GM18951 (cell line): ENCODE data around the gene NCR3LG1.

ENCODE experiments used
- POLR2A ChIP-seq: IDR thresholded peaks from 4 replicates; pipeline ENCODE4 v1.6.1; 2011; ENCODE audit warnings: mild to moderate bottlenecking; ENCODE audit not compliant: insufficient read length, insufficient read depth; ENCODE audit errors: extremely low read depth
- in situ Hi-C: fragments of 300-500 bp; cut with MboI; formaldehyde crosslinking; loops from one replicate; pipeline ENCODE4 v1.12.0; 2022; ENCODE audit warnings: low sequenced_read_pairs, mixed read lengths, inconsistent platforms; ENCODE audit not compliant: unreplicated experiment

The NCR3LG1 gene

DNA sequence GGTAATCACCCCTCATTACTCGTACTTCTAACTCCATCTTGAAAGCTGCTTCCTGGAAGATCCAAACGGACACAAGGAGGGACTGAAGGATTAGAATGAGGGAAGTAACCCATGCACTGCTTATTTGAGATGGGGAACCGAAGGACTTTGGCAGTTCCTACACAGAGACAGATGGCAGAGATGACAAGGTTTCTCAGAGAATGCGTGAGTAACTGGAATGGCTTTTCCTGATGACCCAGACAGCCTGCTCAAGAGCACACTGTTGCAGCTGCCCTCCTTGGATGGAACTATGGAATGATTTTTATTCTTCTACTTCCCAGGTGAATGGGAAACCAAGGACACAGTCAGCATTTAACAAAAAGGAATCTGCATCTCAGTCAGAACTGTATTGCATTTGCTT, 29.6 kb downstream of the NCR3LG1 start:
- in situ Hi-C loops: loop anchor here (10.0 kb wide), 1 partner anchor 114 kb away; no protein-coding TSS in a partner anchor
- no peak for TF ChIP-seq POLR2A

DNA sequence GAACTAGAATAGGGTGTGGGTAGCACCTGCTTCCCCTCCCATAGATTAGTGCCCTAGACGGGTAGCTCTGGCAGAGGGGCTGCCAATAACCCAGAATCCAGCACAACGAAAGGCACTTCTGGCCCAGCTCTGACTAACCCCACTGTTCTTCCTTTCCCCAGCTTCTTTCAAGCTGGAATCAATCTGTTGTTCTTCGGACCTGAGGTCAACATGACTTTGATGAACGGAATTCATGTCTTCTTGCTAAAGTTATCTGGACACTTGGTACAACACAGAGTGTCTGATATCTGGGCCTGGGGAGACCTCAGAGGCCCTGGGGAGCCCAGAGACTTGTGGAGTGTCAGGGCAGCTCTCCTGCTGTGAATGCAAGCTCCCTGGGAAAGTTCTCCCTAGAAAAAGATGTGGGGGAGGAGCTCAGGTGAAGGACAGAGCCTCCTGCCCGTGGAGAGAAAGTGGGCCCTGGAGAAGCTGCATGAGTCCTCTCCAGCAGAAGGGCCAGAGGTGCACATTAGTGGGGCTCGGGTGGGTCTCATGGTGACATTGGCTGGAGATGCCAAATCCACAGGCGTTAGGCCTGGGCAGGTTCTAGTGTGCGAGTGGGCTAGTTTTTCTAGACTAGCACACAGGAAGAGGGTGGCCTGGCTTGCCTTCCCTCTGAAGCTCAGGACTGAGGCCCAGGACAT, 30.6 kb downstream of the NCR3LG1 start:
- in situ Hi-C loops: loop anchor here (10.0 kb wide), 1 partner anchor 113 kb away; no protein-coding TSS in a partner anchor
- no peak for TF ChIP-seq POLR2A

DNA sequence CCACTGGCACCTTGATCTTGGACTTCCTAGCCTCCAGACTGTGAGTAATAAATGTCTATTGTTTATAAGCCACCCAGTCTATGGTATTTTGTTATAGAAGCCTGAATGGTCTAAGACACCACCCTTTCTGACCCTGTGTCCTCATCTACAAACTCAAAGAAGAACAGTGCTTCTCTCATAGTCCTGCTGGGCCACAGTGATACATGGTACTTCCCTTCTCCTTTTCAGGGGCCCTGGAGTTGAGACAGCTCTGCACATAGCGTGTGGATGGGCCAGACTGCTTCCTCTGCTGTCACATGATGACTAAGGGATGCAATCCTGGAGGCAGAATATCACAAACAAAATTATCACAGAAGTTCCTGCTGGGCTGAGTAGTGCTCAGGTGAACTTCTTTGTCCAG, 31.9 kb downstream of the NCR3LG1 start:
- in situ Hi-C loops: loop anchor here (10.0 kb wide), 1 partner anchor 111 kb away; no protein-coding TSS in a partner anchor
- TF ChIP-seq POLR2A: no peak

DNA sequence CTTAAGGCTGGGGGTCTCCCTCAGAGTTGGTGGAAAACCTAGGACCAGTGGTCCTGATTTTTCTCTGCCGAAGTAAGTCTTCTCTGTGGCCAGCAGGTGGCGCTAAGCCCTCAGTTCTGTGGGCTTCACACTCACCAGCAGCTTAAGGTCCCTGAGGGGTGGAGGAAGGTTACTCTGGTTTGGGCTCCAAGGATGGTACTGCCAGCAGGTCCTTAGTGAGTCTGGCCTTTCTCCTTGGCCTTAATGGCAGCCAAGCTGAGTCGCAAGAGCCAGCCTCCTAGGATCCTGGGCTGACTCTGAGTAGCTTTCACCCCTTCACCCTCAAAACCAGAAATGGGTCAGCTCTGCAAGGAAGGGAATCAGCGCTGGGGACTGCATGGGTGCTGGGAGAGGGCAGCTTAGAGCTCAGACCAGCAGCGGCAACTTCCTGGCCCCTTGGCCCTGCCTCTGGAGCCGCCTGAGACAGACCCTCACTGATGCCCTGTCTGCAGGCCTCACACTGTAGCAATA, 32.5 kb downstream of the NCR3LG1 start:
- TF ChIP-seq POLR2A: no peak
- in situ Hi-C loops: loop anchor here (10.0 kb wide), 1 partner anchor 111 kb away; no protein-coding TSS in a partner anchor

DNA sequence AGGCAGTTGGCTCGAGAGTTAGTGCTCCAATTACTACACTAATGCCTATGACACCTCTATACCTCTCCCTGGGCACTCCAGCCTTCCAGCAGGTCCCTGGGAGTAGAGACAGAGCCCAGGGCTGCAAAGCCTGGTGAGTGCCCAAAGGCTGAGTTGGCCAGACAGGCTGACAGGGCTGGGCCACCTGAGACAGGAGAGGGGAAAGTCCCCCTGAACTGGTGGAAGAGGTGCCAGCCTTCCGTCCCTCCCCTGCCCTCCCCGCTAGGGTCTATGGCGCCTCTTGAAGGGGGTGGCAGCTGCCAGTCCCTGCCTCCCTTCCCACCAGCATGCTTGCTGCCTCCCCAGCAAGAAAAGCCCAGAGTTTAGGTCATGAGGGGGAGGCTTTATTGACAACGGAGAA, 33.9 kb downstream of the NCR3LG1 start:
- in situ Hi-C loops: loop anchor here (10.0 kb wide), 1 partner anchor 109 kb away; no protein-coding TSS in a partner anchor
- no peak for TF ChIP-seq POLR2A

DNA sequence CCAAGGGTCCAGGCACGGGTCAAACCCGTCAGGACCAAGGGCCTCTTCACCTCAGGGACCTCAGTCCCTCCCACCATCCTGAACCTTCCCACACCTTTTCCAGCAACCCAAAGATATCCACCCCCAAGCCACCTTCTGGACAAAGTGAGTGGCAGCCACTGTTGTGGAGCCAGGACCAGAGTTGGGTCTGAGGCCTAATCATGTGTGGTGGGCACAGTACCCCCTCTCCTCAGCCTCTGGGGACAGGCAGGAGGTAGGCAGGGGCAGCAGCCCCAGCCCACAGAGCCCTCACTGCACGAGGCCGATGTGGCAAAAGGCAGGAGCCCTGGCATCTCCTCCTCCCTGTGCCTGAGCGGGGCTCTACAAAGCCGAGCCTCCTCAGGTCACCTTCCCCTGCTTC, 34.3 kb downstream of the NCR3LG1 start:
- in situ Hi-C loops: loop anchor here (10.0 kb wide), 1 partner anchor 109 kb away; no protein-coding TSS in a partner anchor

DNA sequence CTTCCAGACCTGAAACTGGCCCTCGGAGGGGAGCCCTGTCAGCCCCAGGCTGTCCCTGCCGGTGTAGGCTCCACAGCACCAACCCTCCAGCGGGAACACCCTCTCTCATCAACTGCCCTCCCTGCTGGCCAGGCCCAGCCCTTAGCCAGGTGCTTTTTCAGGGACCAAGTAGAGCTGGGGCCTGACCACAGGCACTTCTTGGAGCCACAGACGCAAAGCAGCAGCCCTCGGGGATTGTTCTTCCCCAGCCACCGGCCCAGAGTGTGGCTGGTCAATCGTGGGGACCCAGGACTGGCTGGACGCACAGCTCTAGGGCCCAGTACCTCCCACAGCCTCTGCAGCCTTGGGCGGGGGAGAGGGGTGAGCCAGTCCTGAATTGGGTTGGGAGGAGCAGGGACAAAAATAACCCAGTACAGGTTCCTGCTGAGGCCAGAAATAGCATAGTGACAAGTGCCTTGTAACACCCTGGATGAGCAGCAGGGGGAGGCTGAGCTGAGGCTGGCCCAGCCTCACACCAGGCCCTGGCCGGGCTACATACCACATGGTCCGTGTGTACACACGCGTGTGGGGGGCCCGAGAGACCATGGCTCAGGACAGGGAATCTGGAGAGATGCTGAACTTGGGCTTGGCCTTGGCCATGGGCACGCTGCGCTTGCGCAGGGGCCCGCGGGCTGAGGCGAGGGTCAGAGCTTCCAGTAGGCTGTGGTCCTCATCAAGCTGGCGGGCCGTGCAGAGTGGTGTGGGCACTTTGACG, 34.9 kb downstream of the NCR3LG1 start:
- in situ Hi-C loops: loop anchor here (10.0 kb wide), 1 partner anchor 108 kb away; no protein-coding TSS in a partner anchor
- TF ChIP-seq POLR2A: no peak

More for the DNA sequence above, 34.3 kb downstream of the NCR3LG1 start:
- no peak for TF ChIP-seq POLR2A

DNA sequence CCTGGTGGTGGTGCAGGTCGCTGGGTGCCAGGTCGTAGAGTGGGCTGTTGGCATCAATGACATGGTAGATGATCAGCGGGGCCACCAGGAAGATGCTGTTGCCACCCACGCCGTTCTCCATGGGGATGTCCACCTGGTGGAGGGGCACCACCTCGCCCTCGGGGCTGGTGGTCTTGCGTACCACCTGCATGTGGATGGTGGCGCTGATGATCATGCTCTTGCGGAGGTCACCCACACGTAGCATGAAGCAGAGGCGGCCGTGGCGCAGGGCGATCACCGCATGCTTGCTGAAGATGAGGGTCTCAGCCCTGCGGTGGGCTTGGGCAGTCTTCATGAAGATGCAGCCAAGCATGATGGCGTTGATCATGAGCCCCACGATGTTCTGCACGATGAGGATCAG, 35.7 kb downstream of the NCR3LG1 start:
- in situ Hi-C loops: loop anchor here (10.0 kb wide), 1 partner anchor 108 kb away; no protein-coding TSS in a partner anchor
- no peak for TF ChIP-seq POLR2A

DNA sequence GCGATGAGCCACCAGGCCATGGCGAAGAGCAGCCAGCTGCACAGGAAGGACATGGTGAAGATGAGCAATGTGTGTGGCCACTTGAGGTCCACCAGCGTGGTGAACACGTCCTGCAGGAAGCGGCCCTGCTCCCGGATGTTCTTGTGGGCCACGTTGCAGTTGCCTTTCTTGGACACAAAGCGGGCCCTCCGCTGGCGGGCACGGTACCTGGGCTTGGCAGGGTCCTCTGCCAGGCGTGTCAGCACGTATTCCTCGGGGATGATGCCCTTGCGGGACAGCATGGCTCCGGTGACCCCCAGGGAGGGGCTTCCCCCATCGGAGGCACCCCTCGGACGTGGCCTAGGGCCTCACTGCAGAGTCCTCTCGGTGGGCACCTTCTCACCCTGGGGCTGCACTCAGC, 36.2 kb downstream of the NCR3LG1 start:
- no peak for TF ChIP-seq POLR2A
- in situ Hi-C loops: loop anchor here (10.0 kb wide), 1 partner anchor 107 kb away; no protein-coding TSS in a partner anchor

DNA sequence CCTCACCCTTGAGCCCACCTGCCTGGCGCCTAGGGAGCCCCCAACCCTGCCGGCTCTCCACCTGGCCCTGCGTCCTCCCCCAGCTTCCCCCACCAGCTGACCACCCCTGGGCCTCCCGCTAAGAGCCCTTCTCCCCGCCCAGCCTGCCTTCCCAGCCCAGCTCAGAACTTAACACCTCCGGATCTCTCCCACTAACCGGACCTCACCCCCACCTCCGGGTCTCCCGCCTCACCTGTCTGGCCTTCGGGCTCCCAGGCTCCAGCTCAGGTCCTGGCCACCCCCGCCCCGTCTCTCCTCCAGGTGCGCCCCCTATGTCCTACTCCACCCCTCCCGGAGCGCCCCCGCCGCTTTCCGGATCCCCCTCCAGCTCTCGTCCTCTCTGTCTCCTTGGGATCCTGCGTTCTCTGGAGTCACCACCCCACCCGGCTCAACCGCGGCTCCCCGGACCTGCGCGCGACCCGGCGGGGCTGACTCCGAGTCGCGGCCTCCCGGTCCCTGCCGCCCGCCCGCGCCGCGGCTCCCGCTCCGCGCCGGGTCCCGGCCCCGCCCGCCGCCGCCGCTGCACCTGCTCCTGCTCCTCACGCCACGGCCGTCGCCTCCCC, 37.1 kb downstream of the NCR3LG1 start, which contains the start of gene KCNJ11:
Gene KCNJ11, minus strand, starts transcription at position 51 of the 602 bp plus-strand sequence. CDS start 568 bp downstream, outside the sequence.
- TF ChIP-seq POLR2A: no peak
- in situ Hi-C loops: loop anchor here (10.0 kb wide), 1 partner anchor 106 kb away; no protein-coding TSS in a partner anchor

DNA sequence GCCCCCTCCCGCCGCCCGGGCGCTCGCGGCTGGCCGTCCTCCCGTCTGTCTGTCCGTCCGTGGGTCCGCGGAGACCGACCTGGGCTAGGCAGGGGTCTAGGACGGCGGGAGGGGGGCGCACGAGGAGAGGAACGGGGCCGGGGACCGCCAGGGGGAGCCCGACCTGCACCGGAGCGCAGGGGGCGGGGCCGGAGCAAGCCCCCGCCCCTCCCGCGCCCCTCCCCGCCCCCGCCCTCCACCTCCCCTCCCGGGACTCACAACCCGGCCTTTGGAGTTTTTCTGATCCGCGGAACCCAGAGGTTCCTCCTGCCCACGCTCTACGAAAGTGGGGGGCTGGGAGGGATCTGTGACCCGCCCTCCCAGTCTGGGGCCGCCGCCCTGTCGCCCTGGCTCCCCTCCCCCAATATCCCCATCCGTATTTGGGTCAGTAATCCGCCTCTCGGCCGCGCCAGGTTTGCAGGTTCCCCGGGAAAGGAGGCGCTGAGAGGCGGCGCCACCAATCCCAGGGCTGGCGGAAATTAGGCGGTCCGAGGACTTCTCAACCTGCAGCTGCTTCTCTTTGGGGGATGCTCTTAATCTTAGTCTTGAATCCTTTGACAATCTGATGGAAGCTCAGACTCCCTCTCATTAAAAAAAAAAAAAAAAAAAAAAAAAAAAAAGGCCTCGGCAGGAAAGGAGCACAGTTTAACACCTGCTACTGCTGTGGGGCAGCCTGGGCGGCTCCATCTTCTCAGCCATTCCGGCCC, 37.8 kb downstream of the NCR3LG1 start:
- TF ChIP-seq POLR2A: no peak
- in situ Hi-C loops: loop anchor here (10.0 kb wide), 1 partner anchor 105 kb away; no protein-coding TSS in a partner anchor
